CD8-positive, alpha-beta memory T cell (primary cell): Measurements from ENCODE around the gene SFTA2. TPM values are rescaled to one million over a fixed set of nuclear protein-coding genes. Genes with fewer than 3 reads are reported as not detected.

Experiments used
- CTCF ChIA-PET: fragments of 350-600 bp; sonication (Branson Sonifier 250); formaldehyde crosslinking; loops from one replicate; lab custom pipeline; 2021; ENCODE audit warnings: antibody characterized with exemption; lab: Charles Lee
- POLR2A ChIA-PET: fragments of 350-600 bp; sonication (Branson Sonifier 250); formaldehyde crosslinking; loops from one replicate; lab custom pipeline; 2021; ENCODE audit warnings: antibody characterized with exemption; lab: Charles Lee
- DNase-seq, 5 donors: peaks; one replicate each; pipeline versions ENCODE4 v3.0.0 to v3.0.0-alpha.2; 2020 to 2022; ENCODE audit warnings: mixed read lengths in 1 of 5
- H3K27ac ChIP-seq: one replicate; pipeline ENCODE4 v1.7.0; 2013; ENCODE audit warnings: low read depth, mild to moderate bottlenecking, low read length, moderate library complexity
- H3K27me3 ChIP-seq: 2 replicates; pipeline ENCODE4 v1.7.0; 2013; ENCODE audit warnings: low read length, mild to moderate bottlenecking; ENCODE audit not compliant: insufficient read depth, poor library complexity, severe bottlenecking
- H3K36me3 ChIP-seq: 2 replicates; pipeline ENCODE4 v1.7.0; 2013; ENCODE audit warnings: mild to moderate bottlenecking, low read length, moderate library complexity; ENCODE audit not compliant: insufficient read depth
- H3K4me1 ChIP-seq: 2 replicates; pipeline ENCODE4 v1.7.0; 2013; ENCODE audit warnings: mild to moderate bottlenecking, low read length, moderate library complexity; ENCODE audit not compliant: insufficient read depth
- H3K4me3 ChIP-seq: 2 replicates; pipeline ENCODE4 v1.7.0; 2013; ENCODE audit warnings: mild to moderate bottlenecking, low read length
- H3K9me3 ChIP-seq: 2 replicates; pipeline ENCODE4 v1.7.0; 2013; ENCODE audit warnings: mild to moderate bottlenecking, low read length
- H3K27ac Mint-ChIP-seq, 8 donors: one replicate each; pipeline ENCODE4 v1.8.0; 2020 to 2021; ENCODE audit warnings: mixed read lengths in 8 of 8, mild to moderate bottlenecking in 6 of 8, inconsistent platforms in 3 of 8, moderate library complexity in 3 of 8
- H3K27me3 Mint-ChIP-seq, 2 donors: one replicate each; pipeline ENCODE4 v1.8.0; 2020 to 2021; ENCODE audit warnings: mixed read lengths in 2 of 2, mild to moderate bottlenecking in 1 of 2, moderate library complexity in 1 of 2
- H3K36me3 Mint-ChIP-seq, 3 donors: one replicate each; pipeline ENCODE4 v1.8.0; 2020 to 2021; ENCODE audit warnings: mixed read lengths in 3 of 3, inconsistent platforms in 1 of 3, mild to moderate bottlenecking in 1 of 3
- H3K4me1 Mint-ChIP-seq, 3 donors: one replicate each; pipeline ENCODE4 v1.8.0; 2020 to 2021; ENCODE audit warnings: mixed read lengths in 3 of 3, inconsistent platforms in 1 of 3, mild to moderate bottlenecking in 1 of 3
- H3K4me3 Mint-ChIP-seq, 7 donors: one replicate each; pipeline ENCODE4 v1.8.0; 2020 to 2021; ENCODE audit warnings: mixed read lengths in 7 of 7, mild to moderate bottlenecking in 6 of 7, moderate library complexity in 4 of 7, inconsistent platforms in 2 of 7
- H3K9me3 Mint-ChIP-seq, 5 donors: one replicate each; pipeline ENCODE4 v1.8.0; 2020 to 2022; ENCODE audit warnings: mixed read lengths in 5 of 5, mild to moderate bottlenecking in 3 of 5, moderate library complexity in 2 of 5, inconsistent platforms in 1 of 5
- polyA plus RNA-seq: library from polyadenylated mRNA; unstranded; fragments of 300-500 nt; fragmentation: Illumina TruSeq; gene quantifications from one replicate; pipeline ENCODE4 v1.2.3, GENCODE V29; 2021
- total RNA-seq, 2 experiments: library from RNA; stranded (reverse); gene quantifications; one replicate each; pipeline ENCODE4 v1.2.3, GENCODE V29; 2021

Gene SFTA2
- total and polyA plus RNA-seq, 3 experiments from 2014 or later, result not detected

GRCh38 chr6:30900863-30901417 is 31.0 kb downstream of the SFTA2 start:
- DNase-seq, result no peak
- peak overlapping the region in 1 of 8 donors; percentile 66 for H3K27ac Mint-ChIP-seq
- no peak overlapping the region for H3K4me3 ChIP-seq
- no peaks in the 10 kb centered on the region for H3K27me3 ChIP-seq
- ChIA-PET POLR2A (no interaction called here), CTCF (no interaction called here)
- no peaks in the 10 kb centered on the region for H3K4me1 ChIP-seq
- H3K36me3 Mint-ChIP-seq, result peaks cover 0 to 23% (median 0%) of the 10 kb centered on the region in 3 donors
- H3K27ac ChIP-seq, result no peak overlapping the region
- H3K27me3 Mint-ChIP-seq, result no peaks in the 10 kb centered on the region
- H3K9me3 ChIP-seq, result no peaks in the 10 kb centered on the region
- H3K36me3 ChIP-seq, result no peaks in the 10 kb centered on the region
- no peak overlapping the region for H3K4me3 Mint-ChIP-seq
- no peaks in the 10 kb centered on the region for H3K4me1 Mint-ChIP-seq
- H3K9me3 Mint-ChIP-seq, result no peaks in the 10 kb centered on the region

- Mint-ChIP-seq H3K27ac (peak overlapping the region in 2 of 8 donors; percentile 34 to 61), H3K9me3 (no peaks in the 10 kb centered on the region), H3K4me3 (no peak overlapping the region), H3K4me1 (no peaks in the 10 kb centered on the region), H3K27me3 (no peaks in the 10 kb centered on the region), H3K36me3 (peaks cover 5 to 32% (median 5%) of the 10 kb centered on the region in 3 donors)
- CTCF ChIA-PET, result interaction anchor here (1.5 kb wide), 1 partner anchor 220 kb away, joined by 4 read pairs; no protein-coding TSS in a partner anchor
- POLR2A ChIA-PET, result no interaction called here
- Histone ChIP-seq H3K36me3 (no peaks in the 10 kb centered on the region), H3K27ac (no peak overlapping the region), H3K27me3 (no peaks in the 10 kb centered on the region), H3K4me3 (no peak overlapping the region), H3K9me3 (no peaks in the 10 kb centered on the region), H3K4me1 (no peaks in the 10 kb centered on the region)
- DNase-seq, result no peak
Measured at GRCh38 chr6:30898750-30899360, 33.1 kb downstream of the SFTA2 start.

- CTCF ChIA-PET, result no interaction called here
- no peaks in the 10 kb centered on the region for H3K4me1 ChIP-seq
- H3K9me3 Mint-ChIP-seq, result no peaks in the 10 kb centered on the region
- POLR2A ChIA-PET, result no interaction called here
- no peak for DNase-seq
- no peaks in the 10 kb centered on the region for H3K27me3 ChIP-seq
- H3K27ac Mint-ChIP-seq, result no peak overlapping the region
- H3K4me3 Mint-ChIP-seq, result no peak overlapping the region
- no peak overlapping the region for H3K4me3 ChIP-seq
- H3K36me3 Mint-ChIP-seq, result peaks cover 5 to 33% (median 5%) of the 10 kb centered on the region in 3 donors
- no peak overlapping the region for H3K27ac ChIP-seq
- H3K4me1 Mint-ChIP-seq, result no peaks in the 10 kb centered on the region
- H3K36me3 ChIP-seq, result no peaks in the 10 kb centered on the region
- H3K9me3 ChIP-seq, result no peaks in the 10 kb centered on the region
- no peaks in the 10 kb centered on the region for H3K27me3 Mint-ChIP-seq
Measured at GRCh38 chr6:30897882-30898281, 34.1 kb downstream of the SFTA2 start.

GRCh38 chr6:30896541-30896940 is 35.4 kb downstream of the SFTA2 start:
- no peaks in the 10 kb centered on the region for H3K27me3 ChIP-seq
- Mint-ChIP-seq H3K36me3 (peaks cover 5 to 38% (median 9%) of the 10 kb centered on the region in 3 donors), H3K27ac (no peak overlapping the region), H3K4me1 (no peaks in the 10 kb centered on the region), H3K9me3 (no peaks in the 10 kb centered on the region), H3K27me3 (no peaks in the 10 kb centered on the region), H3K4me3 (no peak overlapping the region)
- H3K9me3 ChIP-seq, result no peaks in the 10 kb centered on the region
- H3K4me3 ChIP-seq, result no peak overlapping the region
- H3K4me1 ChIP-seq, result no peaks in the 10 kb centered on the region
- no peak for DNase-seq
- POLR2A ChIA-PET, result no interaction called here
- no peaks in the 10 kb centered on the region for H3K36me3 ChIP-seq
- no peak overlapping the region for H3K27ac ChIP-seq
- CTCF ChIA-PET, result interaction anchor here (1.3 kb wide), 1 partner anchor 18 kb away, joined by 4 read pairs; no protein-coding TSS in a partner anchor

GRCh38 chr6:30895343-30895742 is 36.6 kb downstream of the SFTA2 start:
- no peaks in the 10 kb centered on the region for H3K36me3 ChIP-seq
- H3K27me3 ChIP-seq, result no peaks in the 10 kb centered on the region
- Mint-ChIP-seq H3K36me3 (peaks cover 5 to 41% (median 9%) of the 10 kb centered on the region in 3 donors), H3K27ac (peak overlapping the region in 1 of 8 donors; percentile 2), H3K9me3 (no peaks in the 10 kb centered on the region), H3K4me3 (no peak overlapping the region), H3K4me1 (no peaks in the 10 kb centered on the region), H3K27me3 (no peaks in the 10 kb centered on the region)
- H3K9me3 ChIP-seq, result no peaks in the 10 kb centered on the region
- DNase-seq, result no peak
- ChIA-PET POLR2A (interaction anchor here (0.6 kb wide), 1 partner anchor 10 kb away, joined by 3 read pairs; no protein-coding TSS in a partner anchor), CTCF (interaction anchor here (0.7 to 1.3 kb wide), 2 partner anchors 17 to 174 kb away, joined by 3 to 4 read pairs; no protein-coding TSS in a partner anchor)
- no peaks in the 10 kb centered on the region for H3K4me1 ChIP-seq
- H3K4me3 ChIP-seq, result no peak overlapping the region
- H3K27ac ChIP-seq, result no peak overlapping the region

- Histone ChIP-seq H3K4me3 (no peak overlapping the region), H3K9me3 (no peaks in the 10 kb centered on the region), H3K4me1 (no peaks in the 10 kb centered on the region), H3K36me3 (no peaks in the 10 kb centered on the region), H3K27ac (no peak overlapping the region), H3K27me3 (no peaks in the 10 kb centered on the region)
- peaks cover 5 to 45% (median 9%) of the 10 kb centered on the region in 3 donors for H3K36me3 Mint-ChIP-seq
- no peak for DNase-seq
- no peaks in the 10 kb centered on the region for H3K4me1 Mint-ChIP-seq
- H3K9me3 Mint-ChIP-seq, result no peaks in the 10 kb centered on the region
- POLR2A ChIA-PET, result no interaction called here
- no peaks in the 10 kb centered on the region for H3K27me3 Mint-ChIP-seq
- peak overlapping the region in 2 of 8 donors; percentile 0 to 2 for H3K27ac Mint-ChIP-seq
- H3K4me3 Mint-ChIP-seq, result no peak overlapping the region
- CTCF ChIA-PET, result interaction anchor here (0.7 kb wide), 1 partner anchor 174 kb away, joined by 3 read pairs; no protein-coding TSS in a partner anchor
Measured at GRCh38 chr6:30894935-30895334, 37.0 kb downstream of the SFTA2 start.

- Histone ChIP-seq H3K9me3 (no peaks in the 10 kb centered on the region), H3K4me1 (no peaks in the 10 kb centered on the region), H3K4me3 (no peak overlapping the region), H3K27me3 (no peaks in the 10 kb centered on the region), H3K36me3 (no peaks in the 10 kb centered on the region), H3K27ac (no peak overlapping the region)
- Mint-ChIP-seq H3K27me3 (no peaks in the 10 kb centered on the region), H3K27ac (peak overlapping the region in 1 of 8 donors; percentile 10), H3K36me3 (peaks cover 5 to 46% (median 9%) of the 10 kb centered on the region in 3 donors), H3K9me3 (no peaks in the 10 kb centered on the region), H3K4me1 (no peaks in the 10 kb centered on the region), H3K4me3 (no peak overlapping the region)
- no peak for DNase-seq
- ChIA-PET CTCF (no interaction called here), POLR2A (interaction anchor here (0.5 kb wide), 1 partner anchor 9 kb away, joined by 3 read pairs; no protein-coding TSS in a partner anchor)
Measured at GRCh38 chr6:30894381-30894780, 37.6 kb downstream of the SFTA2 start.

- ChIA-PET POLR2A (no interaction called here), CTCF (no interaction called here)
- Histone ChIP-seq H3K9me3 (no peaks in the 10 kb centered on the region), H3K4me3 (no peak overlapping the region), H3K4me1 (no peaks in the 10 kb centered on the region), H3K27ac (no peak overlapping the region), H3K27me3 (no peaks in the 10 kb centered on the region), H3K36me3 (no peaks in the 10 kb centered on the region)
- no peak for DNase-seq
- Mint-ChIP-seq H3K4me1 (no peaks in the 10 kb centered on the region), H3K36me3 (peaks cover 5 to 41% (median 9%) of the 10 kb centered on the region in 3 donors), H3K27ac (no peak overlapping the region), H3K4me3 (no peak overlapping the region), H3K9me3 (no peaks in the 10 kb centered on the region), H3K27me3 (no peaks in the 10 kb centered on the region)
Measured at GRCh38 chr6:30893666-30894065, 38.3 kb downstream of the SFTA2 start.
